ENCODE data around the gene INSIG2. TPM values are rescaled to one million over a fixed set of nuclear protein-coding genes. Genes with fewer than 3 reads are reported as not detected.
A peak's percentile ranks its signal among the peaks of the same experiment; 100 is the strongest.

INSIG2 gene
- total RNA-seq, 1 experiment from 2014 or later = 15.0 TPM

GRCh38 chr2:118086024-118086633 lies 2.1 kb upstream of the INSIG2 start:
- no TSS peak for BruUV-seq (replicated peaks)
- POLR2A ChIA-PET = interaction anchor here (0.9 to 1.0 kb wide), 2 partner anchors 8 to 72 kb away, joined by 3 to 4 read pairs; partner anchors contain the start of gene CCDC93
- H3K27me3 Mint-ChIP-seq (ENCODE audit: insufficient read depth, unreplicated experiment) = peaks cover 45% of the 10 kb centered on the region
- no peaks in the 10 kb centered on the region for H3K9me3 Mint-ChIP-seq (ENCODE audit: unreplicated experiment)
- TF ChIP-seq CTCF (IDR thresholded peaks at IDR 0.05; ENCODE audit: unreplicated experiment) = no peak
- no peak overlapping the region for H3K4me3 Mint-ChIP-seq (ENCODE audit: unreplicated experiment)
- no peaks in the 10 kb centered on the region for H3K4me1 Mint-ChIP-seq (ENCODE audit: insufficient read depth, unreplicated experiment)
- no peak overlapping the region for H3K27ac Mint-ChIP-seq (ENCODE audit: low read depth, unreplicated experiment)
- CTCF ChIA-PET = interaction anchor here (0.8 to 1.5 kb wide), 6 partner anchors 10 to 53 kb away, joined by 3 to 9 read pairs (median 3); no protein-coding TSS in a partner anchor
- DNase-seq (ENCODE audit: unreplicated experiment) = no peak
- intact Hi-C loops (cut with micrococcal nuclease) = loop anchor here (5.0 kb wide), 1 partner anchor 101 kb away; no protein-coding TSS in a partner anchor
- no peaks in the 10 kb centered on the region for H3K36me3 Mint-ChIP-seq (ENCODE audit: insufficient read depth, unreplicated experiment)

GRCh38 chr2:118089139-118089800 lies 999 bp downstream of the INSIG2 start:
- BruUV-seq (replicated peaks) = no TSS peak
- H3K4me3 Mint-ChIP-seq (ENCODE audit: unreplicated experiment) = peak overlapping the region; percentile 93

DNA sequence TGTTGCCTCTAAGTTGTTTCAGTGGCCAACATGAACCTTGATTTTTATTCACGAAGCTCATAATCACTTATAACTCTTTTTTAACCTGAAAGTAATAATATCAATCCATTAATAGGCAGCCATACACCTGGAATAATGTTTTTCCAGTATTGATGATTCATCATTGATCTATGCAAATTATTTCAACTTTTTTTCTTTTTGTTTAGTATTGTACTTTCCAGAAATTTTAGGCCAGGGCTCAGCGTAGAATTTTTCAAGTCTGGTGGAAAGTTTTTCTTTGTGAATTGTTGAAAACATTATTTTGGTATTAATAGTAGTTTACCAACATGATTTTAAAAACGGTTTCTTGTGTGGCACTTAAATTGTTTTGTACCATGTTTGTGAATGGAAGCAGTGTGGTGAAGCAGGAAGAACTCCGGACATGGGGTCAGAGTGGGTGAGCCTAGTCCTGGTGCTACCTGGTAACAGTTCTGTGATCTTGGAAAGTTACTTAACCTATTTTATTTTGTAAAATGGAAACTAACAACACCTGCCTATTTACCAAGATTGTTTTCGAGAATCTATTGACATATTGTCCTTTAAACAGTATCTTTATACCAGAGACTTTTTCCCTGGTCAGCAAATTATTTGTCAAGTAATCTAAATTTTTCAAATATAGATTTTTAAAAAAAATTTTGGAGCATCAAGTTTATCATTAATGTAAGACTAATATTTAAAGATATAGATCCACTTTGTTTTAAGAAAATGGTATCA lies 2.3 kb downstream of the INSIG2 start:
- no peak for DNase-seq (ENCODE audit: unreplicated experiment)
- TF ChIP-seq CTCF (IDR thresholded peaks at IDR 0.05; ENCODE audit: unreplicated experiment) = no peak
- Mint-ChIP-seq H3K4me3 (ENCODE audit: unreplicated experiment) (peak overlapping the region; percentile 17), H3K4me1 (ENCODE audit: insufficient read depth, unreplicated experiment) (peaks cover 5% of the 10 kb centered on the region), H3K36me3 (ENCODE audit: insufficient read depth, unreplicated experiment) (no peaks in the 10 kb centered on the region), H3K27ac (ENCODE audit: low read depth, unreplicated experiment) (no peak overlapping the region), H3K27me3 (ENCODE audit: insufficient read depth, unreplicated experiment) (peaks cover 1% of the 10 kb centered on the region), H3K9me3 (ENCODE audit: unreplicated experiment) (peaks cover 8% of the 10 kb centered on the region)
- no TSS peak for BruUV-seq (replicated peaks)
- CTCF ChIA-PET = interaction anchor here (0.7 to 1.6 kb wide), 4 partner anchors 24 to 97 kb away, joined by 3 to 5 read pairs (median 4); no protein-coding TSS in a partner anchor
- POLR2A ChIA-PET = interaction anchor here (0.7 to 4.1 kb wide), 10 partner anchors 11 to 276 kb away, joined by 3 to 32 read pairs (median 11); partner anchors contain the start of genes CCDC93 and DDX18
- intact Hi-C loops (cut with micrococcal nuclease) = no loop called here

More at GRCh38 chr2:118089139-118089800, 999 bp downstream of the INSIG2 start:
- no peak for TF ChIP-seq CTCF (IDR thresholded peaks at IDR 0.05; ENCODE audit: unreplicated experiment)
- Mint-ChIP-seq H3K9me3 (ENCODE audit: unreplicated experiment) (peaks cover 8% of the 10 kb centered on the region), H3K4me1 (ENCODE audit: insufficient read depth, unreplicated experiment) (peaks cover 5% of the 10 kb centered on the region), H3K27me3 (ENCODE audit: insufficient read depth, unreplicated experiment) (peaks cover 14% of the 10 kb centered on the region), H3K27ac (ENCODE audit: low read depth, unreplicated experiment) (peak overlapping the region; percentile 90), H3K36me3 (ENCODE audit: insufficient read depth, unreplicated experiment) (no peaks in the 10 kb centered on the region)
- intact Hi-C loops (cut with micrococcal nuclease) = loop anchor here (5.0 kb wide), 1 partner anchor 98 kb away; no protein-coding TSS in a partner anchor
- peak; percentile 52 for DNase-seq (ENCODE audit: unreplicated experiment)
- POLR2A ChIA-PET = interaction anchor here (0.6 to 4.1 kb wide), 16 partner anchors 11 to 1130 kb away, joined by 3 to 32 read pairs (median 8); partner anchors contain the start of genes CCDC93 and DDX18
- CTCF ChIA-PET = interaction anchor here (0.5 to 1.5 kb wide), 9 partner anchors 11 to 274 kb away, joined by 3 to 5 read pairs (median 4); partner anchors contain the start of gene DDX18

Data from MCF 10A (cell line).